GM12878 (cell line): Measurements from ENCODE around the gene RGS14. TPM values are rescaled to one million over a fixed set of nuclear protein-coding genes. Genes with fewer than 3 reads are reported as not detected.
A peak's percentile ranks its signal among the peaks of the same experiment; 100 is the strongest.

Experiments used
- ATAC-seq: fragments of 200-7000 bp; cut with Tn5 transposase; 3 replicates; pipeline ENCODE4 v1.9.1; 2020; ENCODE audit warnings: mild to moderate bottlenecking, moderate library complexity
- BruUV-seq: library from RNA; stranded (reverse); fragments of 400-500 nt; replicated peaks from 2 replicates; lab custom pipeline; 2021; lab: Mats Ljungman, UMichigan
- CTCF ChIA-PET: fragments of 300-600 bp; sonication (Branson Sonifier 250); formaldehyde crosslinking; extraction: SDS; loops from one replicate; lab custom pipeline; 2021; ENCODE audit warnings: inconsistent platforms; lab: Yijun Ruan, JAX
- POLR2A ChIA-PET: fragments of 350-600 bp; formaldehyde crosslinking; extraction: SDS; loops from one replicate; lab custom pipeline; 2021; ENCODE audit warnings: inconsistent platforms; lab: Charles Lee
- RAD21 ChIA-PET: fragments of 300-600 bp; sonication (Branson Sonifier 250); formaldehyde crosslinking; loops from one replicate; lab custom pipeline; 2023; ENCODE audit warnings: antibody characterized with exemption; ENCODE audit not compliant: unreplicated experiment; lab: Charles Lee
- SMC1A ChIA-PET: fragments of 300-600 bp; sonication (Branson Sonifier 250); formaldehyde crosslinking; loops from one replicate; lab custom pipeline; 2023; ENCODE audit not compliant: unreplicated experiment, uncharacterized antibody; lab: Charles Lee
- DNase-seq: peaks from one replicate; pipeline ENCODE4 v3.0.0-alpha.2; 2011; ENCODE audit warnings: low read depth, low spot score
- FAIRE-seq: peaks from 3 replicates; lab custom pipeline; 2011; peaks lifted over from hg19 to GRCh38; lab: Jason Lieb, UNC
- H2AFZ ChIP-seq: 2 replicates; pipeline ENCODE4 v1.6.0; 2011; ENCODE audit warnings: low read depth, low read length, control low read depth; ENCODE audit not compliant: control insufficient read depth
- H3K27ac ChIP-seq: 2 replicates; pipeline ENCODE4 v1.5.1; 2011; ENCODE audit warnings: control low read depth; ENCODE audit not compliant: control insufficient read depth, insufficient read depth
- H3K27me3 ChIP-seq, 2 experiments: replicated peaks in 1 of 2; 2 replicates each; pipeline versions ENCODE4 v1.6.0 to v1.6.1; 2011; ENCODE audit warnings: low read length in 1 of 2; ENCODE audit not compliant: control insufficient read depth in 2 of 2, insufficient read depth in 2 of 2
- H3K36me3 ChIP-seq, 2 experiments: 2 replicates each; pipeline ENCODE4 v1.5.1; 2011; ENCODE audit warnings: low read length in 1 of 2; ENCODE audit not compliant: control insufficient read depth in 2 of 2, insufficient read depth in 2 of 2
- H3K4me1 ChIP-seq: 2 replicates; pipeline ENCODE4 v1.6.1; 2011; ENCODE audit warnings: mild to moderate bottlenecking, low read length, moderate library complexity, mixed read lengths; ENCODE audit not compliant: control insufficient read depth, insufficient read depth
- H3K4me2 ChIP-seq: 2 replicates; pipeline ENCODE4 v1.6.0; 2011; ENCODE audit warnings: control low read depth; ENCODE audit not compliant: control insufficient read depth, insufficient read depth
- H3K4me3 ChIP-seq: fragments of 200-600 bp; sonication (generic); 2 replicates; pipeline ENCODE4 v1.5.1; 2016
- H3K79me2 ChIP-seq: 2 replicates; pipeline ENCODE4 v1.6.0; 2011; ENCODE audit warnings: low read length; ENCODE audit not compliant: control insufficient read depth, insufficient read depth
- H3K9ac ChIP-seq: 2 replicates; pipeline ENCODE4 v1.8.0; 2011; ENCODE audit warnings: low read length, control low read depth, mixed read lengths; ENCODE audit not compliant: control insufficient read depth, insufficient read depth
- H3K9me3 ChIP-seq: replicated peaks from 3 replicates; pipeline ENCODE4 v1.5.1; 2011; ENCODE audit warnings: mild to moderate bottlenecking, low read length; ENCODE audit not compliant: control insufficient read depth, insufficient read depth
- H4K20me1 ChIP-seq: 2 replicates; pipeline ENCODE4 v1.6.0; 2011; ENCODE audit not compliant: control insufficient read depth, insufficient read depth
- CTCF ChIP-seq, 3 experiments: IDR thresholded peaks in 2 of 3; conservative IDR thresholded peaks in 1 of 3; 2 replicates each; pipeline ENCODE4 v1.5.1; 2011; ENCODE audit warnings: low read depth in 3 of 3, low read length in 3 of 3, mild to moderate bottlenecking in 3 of 3, control low read depth in 2 of 3, moderate library complexity in 2 of 3, inconsistent platforms in 1 of 3, mixed read lengths in 1 of 3; ENCODE audit not compliant: control insufficient read depth in 2 of 3, insufficient read depth in 1 of 3; ENCODE audit errors: extremely low read depth in 1 of 3
- ETV6 ChIP-seq, 2 experiments: fragments of 450-650 bp in 1 of 2; IDR thresholded peaks in 1 of 2; conservative IDR thresholded peaks in 1 of 2; 2 replicates each; pipeline ENCODE4 v1.6.1; 2014; ENCODE audit warnings: antibody characterized with exemption in 1 of 2, borderline replicate concordance in 1 of 2, low read depth in 1 of 2, mild to moderate bottlenecking in 1 of 2, moderate library complexity in 1 of 2
- HCFC1 ChIP-seq: fragments of 150-350 bp; IDR thresholded peaks from 2 replicates; pipeline ENCODE4 v1.6.1; 2014; ENCODE audit warnings: low read length
- IKZF2 ChIP-seq, 2 experiments: fragments of 450-650 bp; IDR thresholded peaks; 2 replicates each; pipeline ENCODE4 v1.6.1; 2017; ENCODE audit warnings: mild to moderate bottlenecking in 2 of 2, moderate library complexity in 2 of 2
- IRF4 ChIP-seq: IDR thresholded peaks from 2 replicates; pipeline ENCODE4 v1.6.1; 2011; ENCODE audit warnings: low read depth, low read length
- MYC ChIP-seq: IDR thresholded peaks from 2 replicates; pipeline ENCODE4 v1.6.1; 2011; ENCODE audit warnings: mild to moderate bottlenecking, low read length, moderate library complexity, inconsistent platforms; ENCODE audit not compliant: insufficient read depth, insufficient replicate concordance, insufficient read length, severe bottlenecking
- NBN ChIP-seq: fragments of 450-650 bp; IDR thresholded peaks from 2 replicates; pipeline ENCODE4 v1.6.1; 2016
- NFYA ChIP-seq: IDR thresholded peaks from 2 replicates; pipeline ENCODE4 v1.6.1; 2011; ENCODE audit warnings: low read depth, mild to moderate bottlenecking, low read length, improper control_type of control experiment, borderline replicate concordance
- POLR2A ChIP-seq: IDR thresholded peaks from 2 replicates; pipeline ENCODE4 v1.6.1; 2011; ENCODE audit warnings: low read depth, mild to moderate bottlenecking, low read length
- RAD21 ChIP-seq: IDR thresholded peaks from 2 replicates; pipeline ENCODE4 v1.6.1; 2011; ENCODE audit warnings: mild to moderate bottlenecking, low read depth, low read length, moderate library complexity; ENCODE audit not compliant: insufficient read depth
- RELB ChIP-seq: fragments of 450-650 bp; IDR thresholded peaks from 2 replicates; pipeline ENCODE4 v1.6.1; 2017; ENCODE audit warnings: low read depth, mild to moderate bottlenecking, moderate library complexity
- SMARCA5 ChIP-seq: fragments of 450-650 bp; IDR thresholded peaks from 2 replicates; pipeline ENCODE4 v1.6.1; 2017; ENCODE audit warnings: mild to moderate bottlenecking
- SMC3 ChIP-seq: IDR thresholded peaks from 2 replicates; pipeline ENCODE4 v1.6.1; 2011; ENCODE audit warnings: low read length, improper control_type of control experiment, borderline replicate concordance
- SRF ChIP-seq, 2 experiments: IDR thresholded peaks; 2 replicates each; pipeline ENCODE4 v1.6.1; 2011; ENCODE audit warnings: low read depth in 2 of 2, low read length in 2 of 2, mild to moderate bottlenecking in 1 of 2, moderate library complexity in 1 of 2
- YBX1 ChIP-seq: fragments of 450-650 bp; IDR thresholded peaks from 2 replicates; pipeline ENCODE4 v1.6.1; 2016; ENCODE audit warnings: antibody characterized with exemption
- ZNF207 ChIP-seq: fragments of 450-650 bp; IDR thresholded peaks from 2 replicates; pipeline ENCODE4 v1.6.1; 2014; ENCODE audit warnings: antibody characterized with exemption, mild to moderate bottlenecking, borderline replicate concordance
- ZNF592 ChIP-seq: fragments of 450-650 bp; IDR thresholded peaks from 2 replicates; pipeline ENCODE4 v1.6.1; 2017; ENCODE audit warnings: mild to moderate bottlenecking, moderate library complexity
- WGBS: methylation state at CpG from one replicate; pipeline ENCODE4 v1.1.6; 2016; ENCODE audit warnings: low lambda C conversion rate; ENCODE audit not compliant: insufficient replicate concordance, insufficient coverage; ENCODE audit errors: missing lambda C conversion rate; 5-methylcytosine and 5-hydroxymethylcytosine counted together
- in situ Hi-C: fragments of 300-500 bp; cut with MboI; formaldehyde crosslinking; loops from 9 replicates; pipeline ENCODE4 v1.14.3; 2018; ENCODE audit warnings: mixed read lengths
- intact Hi-C: fragments of 100-400 bp; cut with micrococcal nuclease; formaldehyde crosslinking; loops from one replicate; pipeline ENCODE4 v1.14.2; 2022; ENCODE audit not compliant: unreplicated experiment
- polyA plus RNA-seq, 11 experiments: library from polyadenylated mRNA; depleted of rRNA in 4 of 11; unstranded in 6 of 11; stranded (reverse) in 5 of 11; fragments of >200 nt; fragmentation: Nextera tagmentation in 4 of 11; fragmentation: Illumina TruSeq in 1 of 11; extraction: Ambion mirVana in 4 of 11; extraction: Trizol in 1 of 11; gene quantifications; 1 replicate in 1 of 11; 2 replicates in 10 of 11; pipeline versions ENCODE4 v1.2.1 to v1.2.3, GENCODE V29; 2011 to 2016; ENCODE audit warnings: inconsistent platforms in 2 of 11, missing spikeins in 2 of 11, low read depth in 1 of 11
- total RNA-seq, 4 experiments: library from RNA; depleted of rRNA in 3 of 4; stranded (reverse); fragments of >200 nt in 3 of 4; fragmentation: Illumina TruSeq in 1 of 4; extraction: Trizol in 1 of 4; gene quantifications; 2 replicates each; pipeline versions ENCODE4 v1.2.1 to v1.2.3, GENCODE V29; 2013 to 2021

RGS14 gene
- total and polyA plus RNA-seq, 10 of the 15 experiments (the other 5 are each of a cell fraction or from before 2014, with no cell fraction given), result 0.19 to 88.7 (median 54.8) TPM

GRCh38 chr5:177317959-177318377 lies 39.8 kb upstream of the RGS14 start:
- ChIA-PET SMC1A (interaction anchor here (0.7 to 3.7 kb wide), 9 partner anchors 12 to 136 kb away, joined by 3 to 23 read pairs (median 5); partner anchors contain the start of gene PFN3), CTCF (interaction anchor here (0.6 to 5.8 kb wide), 26 partner anchors 9 to 284 kb away, joined by 3 to 88 read pairs (median 4); partner anchors contain the start of gene LMAN2), POLR2A (interaction anchor here (0.8 to 2.4 kb wide), 2 partner anchors 41 to 87 kb away, joined by 5 to 6 read pairs; partner anchors contain the start of gene RGS14), RAD21 (interaction anchor here (0.6 to 4.8 kb wide), 15 partner anchors 29 to 204 kb away, joined by 3 to 35 read pairs (median 4); no protein-coding TSS in a partner anchor)
- Histone ChIP-seq H3K4me3 (no peak overlapping the region), H3K79me2 (no peaks in the 10 kb centered on the region), H3K27me3 (no peaks in the 10 kb centered on the region), H4K20me1 (no peaks in the 10 kb centered on the region), H3K9ac (no peak overlapping the region), H3K4me2 (no peak overlapping the region), H3K27ac (no peak overlapping the region), H3K4me1 (peaks cover 11% of the 10 kb centered on the region), H3K36me3 (no peaks in the 10 kb centered on the region; a peak in 1 of 4 replicates), H2AFZ (no peak overlapping the region), H3K9me3 (peaks cover 7% of the 10 kb centered on the region)
- 34% methylated on average over 7 of the region's 7 CpGs for WGBS
- peak; percentile 80 for ATAC-seq
- intact Hi-C loops, result loop anchor here (1.0 kb wide), 3 partner anchors 72 to 138 kb away; no protein-coding TSS in a partner anchor
- no TSS peak for BruUV-seq
- FAIRE-seq, result peak; percentile 96
- in situ Hi-C loops, result loop anchor here (5.0 kb wide), 1 partner anchor 129 kb away; the partner anchor contains the start of gene PRR7
- DNase-seq, result no peak
- TF ChIP-seq SMC3 (peak; percentile 89), SRF (IDR thresholded peaks at IDR 0.05; ENCODE audit: low read depth in 2 of 2, low read length in 2 of 2) (no peak), ZNF592 (no peak), ZNF207 (no peak), YBX1 (no peak), NFYA (no peak), RAD21 (peak; percentile 90), NBN (no peak), HCFC1 (no peak), MYC (no peak), SMARCA5 (peak; percentile 49; the same call in 1 of the 2 replicates), IKZF2 (IDR thresholded peaks at IDR 0.05) (0 out of 4 replicates have a peak, but pooled peaks of 1 of the 2 experiments have one; percentile 14), CTCF (IDR thresholded peaks at IDR 0.05 in 2 of 3, conservative IDR thresholded peaks at IDR 0.05 in 1 of 3; ENCODE audit: control insufficient read depth in 2 of 3, extremely low read depth in 1 of 3, insufficient read depth in 1 of 3, low read depth in 3 of 3, low read length in 3 of 3) (peak; percentile 85 to 97 (median 93)), ETV6 (conservative IDR thresholded peaks at IDR 0.05 in 1 of 2, IDR thresholded peaks at IDR 0.05 in 1 of 2; ENCODE audit: borderline replicate concordance in 1 of 2, low read depth in 1 of 2) (no peak), IRF4 (0 out of 2 replicates have a peak, but pooled peaks have one; percentile 19), RELB (no peak), POLR2A (no peak)
